H1 (cell line): ENCODE measurements around the gene OSBPL3. TPM values are rescaled to one million over a fixed set of nuclear protein-coding genes. Genes with fewer than 3 reads are reported as not detected.

ENCODE experiments used
- CTCF ChIA-PET: fragments of 300-600 bp; sonication (Branson Sonifier 250); formaldehyde crosslinking; loops from one replicate; lab custom pipeline; 2021; ENCODE audit not compliant: partially characterized antibody; lab: Charles Lee
- POLR2A ChIA-PET: fragments of 300-600 bp; sonication (Branson Sonifier 250); formaldehyde crosslinking; loops from one replicate; lab custom pipeline; 2021; ENCODE audit warnings: inconsistent platforms; ENCODE audit not compliant: partially characterized antibody; lab: Charles Lee
- DNase-seq, 2 experiments: peaks; one replicate each; pipeline versions ENCODE4 v3.0.0 to v3.0.0-alpha.2; 2010 to 2022; ENCODE audit warnings: low spot score in 2 of 2, low read depth in 1 of 2, mixed read lengths in 1 of 2
- FAIRE-seq: peaks from 2 replicates; lab custom pipeline; 2011; peaks lifted over from hg19 to GRCh38; lab: Jason Lieb, UNC
- H2AFZ ChIP-seq: 2 replicates; pipeline ENCODE4 v1.8.1; 2012; ENCODE audit warnings: low read length, inconsistent platforms
- H2AK5ac ChIP-seq: 2 replicates; pipeline ENCODE4 v1.6.1; 2013; ENCODE audit warnings: low read depth, low read length
- H2BK120ac ChIP-seq: replicated peaks from 2 replicates; pipeline ENCODE3; 2013; ENCODE audit warnings: low read depth, low read length, inconsistent platforms
- H2BK12ac ChIP-seq: 2 replicates; pipeline ENCODE4 v1.6.1; 2013; ENCODE audit warnings: low read depth, low read length
- H2BK15ac ChIP-seq: 2 replicates; pipeline ENCODE4 v1.6.1; 2013; ENCODE audit warnings: low read length
- H2BK20ac ChIP-seq: 2 replicates; pipeline ENCODE4 v1.6.1; 2013; ENCODE audit warnings: low read length
- H2BK5ac ChIP-seq: 2 replicates; pipeline ENCODE4 v1.6.1; 2013; ENCODE audit warnings: low read depth, low read length
- H3K14ac ChIP-seq: 2 replicates; pipeline ENCODE4 v1.6.1; 2013; ENCODE audit warnings: inconsistent platforms; ENCODE audit not compliant: insufficient read length
- H3K18ac ChIP-seq: 2 replicates; pipeline ENCODE4 v1.6.1; 2013; ENCODE audit warnings: low read length; ENCODE audit errors: extremely low read depth
- H3K23ac ChIP-seq: 2 replicates; pipeline ENCODE4 v1.6.1; 2013; ENCODE audit warnings: inconsistent platforms; ENCODE audit not compliant: insufficient read length
- H3K23me2 ChIP-seq: 2 replicates; pipeline ENCODE4 v1.6.1; 2013; ENCODE audit warnings: low read depth, low read length
- H3K27ac ChIP-seq: 2 replicates; pipeline ENCODE4 v1.6.1; 2011; ENCODE audit warnings: low read depth, low read length, inconsistent platforms
- H3K27me3 ChIP-seq, 4 experiments: replicated peaks in 1 of 4; 1 replicate in 1 of 4; 2 replicates in 3 of 4; pipeline versions ENCODE4 v1.6.1 to v1.8.1; 2011 to 2013; ENCODE audit warnings: low read length in 3 of 4, mild to moderate bottlenecking in 3 of 4, inconsistent platforms in 2 of 4, mixed read lengths in 2 of 4, moderate library complexity in 1 of 4; ENCODE audit not compliant: control insufficient read depth in 3 of 4, insufficient read depth in 3 of 4; ENCODE audit errors: extremely low read depth in 1 of 4
- H3K36me3 ChIP-seq, 4 experiments: 2 replicates each; pipeline versions ENCODE4 v1.6.1 to v1.8.1; 2011 to 2013; ENCODE audit warnings: mild to moderate bottlenecking in 4 of 4, low read length in 3 of 4, moderate library complexity in 2 of 4, control low read depth in 1 of 4, inconsistent platforms in 1 of 4; ENCODE audit not compliant: insufficient read depth in 4 of 4, control insufficient read depth in 2 of 4
- H3K4ac ChIP-seq: replicated peaks from 2 replicates; pipeline ENCODE3; 2013; ENCODE audit warnings: low read length, low read depth, mixed read lengths, inconsistent platforms; ENCODE audit not compliant: insufficient read length
- H3K4me1 ChIP-seq, 4 experiments: replicated peaks in 1 of 4; 1 replicate in 1 of 4; 2 replicates in 3 of 4; pipeline versions ENCODE4 v1.6.1 to v1.8.1; 2011 to 2013; ENCODE audit warnings: low read length in 3 of 4, inconsistent platforms in 2 of 4, mixed read lengths in 1 of 4; ENCODE audit not compliant: insufficient read depth in 4 of 4, control insufficient read depth in 3 of 4
- H3K4me2 ChIP-seq, 2 experiments: 2 replicates each; pipeline versions ENCODE4 v1.6.1 to v1.8.1; 2011 to 2013; ENCODE audit warnings: low read depth in 2 of 2, low read length in 2 of 2, control low read depth in 1 of 2, inconsistent platforms in 1 of 2, mild to moderate bottlenecking in 1 of 2; ENCODE audit not compliant: insufficient read depth in 1 of 2
- H3K4me3 ChIP-seq, 4 experiments: fragments of 200-600, 300-600 bp in 1 of 4; sonication (generic), shearing (Covaris generic), sonication (Bioruptor Twin) in 1 of 4; 2 replicates each; pipeline versions ENCODE4 v1.5.1 to v1.8.1; 2011 to 2016; ENCODE audit warnings: low read length in 4 of 4, low read depth in 3 of 4, control low read depth in 2 of 4, inconsistent platforms in 2 of 4, mild to moderate bottlenecking in 2 of 4, mixed read lengths in 1 of 4, moderate library complexity in 1 of 4; ENCODE audit not compliant: insufficient read depth in 2 of 4; ENCODE audit errors: extremely low read depth in 1 of 4
- H3K56ac ChIP-seq: replicated peaks from 2 replicates; pipeline ENCODE3; 2013; ENCODE audit warnings: low read depth, mild to moderate bottlenecking, mixed read lengths, low read length, inconsistent platforms; ENCODE audit not compliant: insufficient read length
- H3K79me1 ChIP-seq: 2 replicates; pipeline ENCODE4 v1.6.1; 2013; ENCODE audit warnings: low read depth, low read length, control low read depth
- H3K79me2 ChIP-seq, 2 experiments: 2 replicates each; pipeline versions ENCODE4 v1.6.1 to v1.8.1; 2012 to 2013; ENCODE audit warnings: low read length in 2 of 2, mild to moderate bottlenecking in 2 of 2, inconsistent platforms in 1 of 2; ENCODE audit not compliant: insufficient read depth in 2 of 2, control insufficient read depth in 1 of 2
- H3K9ac ChIP-seq, 4 experiments: replicated peaks in 1 of 4; 1 replicate in 1 of 4; 2 replicates in 3 of 4; pipeline versions ENCODE4 v1.6.1 to v1.8.1; 2011 to 2013; ENCODE audit warnings: low read depth in 3 of 4, low read length in 3 of 4, control low read depth in 2 of 4, mild to moderate bottlenecking in 2 of 4, moderate library complexity in 2 of 4, inconsistent platforms in 1 of 4; ENCODE audit errors: extremely low read depth in 1 of 4
- H3K9me3 ChIP-seq, 2 experiments: 2 replicates each; pipeline versions ENCODE4 v1.6.1 to v1.8.1; 2012 to 2013; ENCODE audit warnings: mild to moderate bottlenecking in 2 of 2, moderate library complexity in 2 of 2, control low read depth in 1 of 2, inconsistent platforms in 1 of 2, low read depth in 1 of 2, low read length in 1 of 2, mixed read lengths in 1 of 2; ENCODE audit not compliant: insufficient read depth in 2 of 2
- H4K20me1 ChIP-seq, 2 experiments: replicated peaks in 1 of 2; 2 replicates each; pipeline versions ENCODE3 to v1.8.1; 2011 to 2013; ENCODE audit warnings: inconsistent platforms in 2 of 2, low read length in 2 of 2, mild to moderate bottlenecking in 1 of 2; ENCODE audit not compliant: insufficient read depth in 2 of 2, control insufficient read depth in 1 of 2
- H4K5ac ChIP-seq: 2 replicates; pipeline ENCODE4 v1.6.1; 2013; ENCODE audit warnings: low read length, low read depth, mixed read lengths, inconsistent platforms; ENCODE audit not compliant: insufficient read length
- H4K8ac ChIP-seq: 2 replicates; pipeline ENCODE4 v1.8.0; 2013; ENCODE audit warnings: mild to moderate bottlenecking, moderate library complexity, low read length, inconsistent platforms; ENCODE audit not compliant: insufficient read depth; ENCODE audit errors: extremely low read depth
- H4K91ac ChIP-seq: replicated peaks from 2 replicates; pipeline ENCODE3; 2013; ENCODE audit warnings: low read length, mixed read lengths, inconsistent platforms; ENCODE audit not compliant: insufficient read length
- BACH1 ChIP-seq: IDR thresholded peaks from 2 replicates; pipeline ENCODE4 v1.6.1; 2012; ENCODE audit warnings: low read length, improper control_type of control experiment
- BCL11A ChIP-seq, 2 experiments: IDR thresholded peaks; one replicate each; pipeline ENCODE4 v1.6.1; 2011; ENCODE audit warnings: low read depth in 2 of 2, low read length in 2 of 2, mild to moderate bottlenecking in 2 of 2
- CEBPB ChIP-seq: IDR thresholded peaks from 2 replicates; pipeline ENCODE4 v1.6.1; 2012; ENCODE audit warnings: low read depth, low read length
- CHD2 ChIP-seq: IDR thresholded peaks from 2 replicates; pipeline ENCODE4 v1.6.1; 2012; ENCODE audit warnings: low read length, improper control_type of control experiment
- CREB1 ChIP-seq: IDR thresholded peaks from 2 replicates; pipeline ENCODE4 v1.6.1; 2012; ENCODE audit warnings: inconsistent platforms
- E2F6 ChIP-seq: IDR thresholded peaks from 2 replicates; pipeline ENCODE4 v1.6.1; 2012; ENCODE audit warnings: inconsistent platforms
- EP300 ChIP-seq, 2 experiments: IDR thresholded peaks; 1 replicate in 1 of 2; 2 replicates in 1 of 2; pipeline ENCODE4 v1.6.1; 2011 to 2012; ENCODE audit warnings: low read depth in 2 of 2, low read length in 2 of 2, mild to moderate bottlenecking in 2 of 2, borderline replicate concordance in 1 of 2, inconsistent platforms in 1 of 2, moderate library complexity in 1 of 2
- SUZ12 ChIP-seq: fragments of 200-600 bp; sonication (generic); IDR thresholded peaks from 2 replicates; pipeline ENCODE4 v1.6.1; 2012; ENCODE audit warnings: mild to moderate bottlenecking, inconsistent platforms, low read length, moderate library complexity, mixed read lengths
- WGBS, 2 experiments: shearing (Covaris generic) in 1 of 2; methylation state at CpG; one replicate each; pipeline versions ENCODE4 v1.1.6 to v1.1.7; 2013 to 2015; ENCODE audit warnings: low lambda C conversion rate in 2 of 2, mixed read lengths in 2 of 2, inconsistent platforms in 1 of 2, low coverage in 1 of 2, missing lambda C conversion rate in 1 of 2; ENCODE audit not compliant: insufficient replicate concordance in 2 of 2, insufficient coverage in 1 of 2, insufficient read length in 1 of 2; ENCODE audit errors: extremely low coverage in 1 of 2, missing lambda C conversion rate in 1 of 2; 5-methylcytosine and 5-hydroxymethylcytosine counted together
- polyA plus RNA-seq, 7 experiments: library from polyadenylated mRNA; depleted of rRNA in 3 of 7; stranded (reverse) in 5 of 7; unstranded in 2 of 7; fragments of >200 nt in 5 of 7; fragments of 200-250 nt in 2 of 7; gene quantifications; 1 replicate in 5 of 7; 2 replicates in 1 of 7; 4 replicates in 1 of 7; pipeline versions ENCODE4 v1.2.1 to v1.2.3, GENCODE V29; 2011 to 2013; ENCODE audit warnings: missing spikeins in 2 of 7, mixed read lengths in 2 of 7
- total RNA-seq: library from RNA; stranded (reverse); fragmentation: NEBNext Ultra II Directional; extraction: Animal tissue kit (Norgen Biotek cat#: 25700); gene quantifications from 2 replicates; pipeline ENCODE4 v1.2.1, GENCODE V29; 2021

Gene OSBPL3
- total and polyA plus RNA-seq, 2 of the 8 experiments (the other 6 are each of a cell fraction or from before 2014, with no cell fraction given): 2.8 to 13.9 TPM

GRCh38 chr7:24885716-24886115, 94.3 kb downstream of the OSBPL3 start:
- H2AK5ac ChIP-seq: no peak overlapping the region
- ChIA-PET POLR2A (interaction anchor here (0.6 kb wide), 1 partner anchor 316 kb away, joined by 3 read pairs; no protein-coding TSS in a partner anchor), CTCF (interaction anchor here (1.1 to 3.8 kb wide), 3 partner anchors 8 to 181 kb away, joined by 3 to 25 read pairs (median 4); no protein-coding TSS in a partner anchor)
- no peak overlapping the region for H3K9ac ChIP-seq
- no peaks in the 10 kb centered on the region for H3K36me3 ChIP-seq
- H3K4me1 ChIP-seq: peaks cover 0 to 4% (median 2%) of the 10 kb centered on the region in 4 experiments; a peak in 1 of 7 replicates
- H4K91ac ChIP-seq: no peak overlapping the region
- no peak overlapping the region for H4K5ac ChIP-seq
- no peaks in the 10 kb centered on the region for H3K27me3 ChIP-seq
- no peak overlapping the region for H3K14ac ChIP-seq
- H3K27ac ChIP-seq: no peak overlapping the region
- H3K4ac ChIP-seq: no peak overlapping the region
- no peak overlapping the region for H2BK20ac ChIP-seq
- H3K23ac ChIP-seq: no peak overlapping the region
- no peaks in the 10 kb centered on the region for H4K20me1 ChIP-seq
- no peak overlapping the region for H3K4me2 ChIP-seq
- no peak overlapping the region for H2AFZ ChIP-seq
- WGBS, 2 experiments: 77% methylated on average over 1 of the region's 1 CpG; no CpG with 5 or more reads in 1 of the 2 experiments
- no peak overlapping the region for H2BK15ac ChIP-seq
- no peaks in the 10 kb centered on the region for H3K79me2 ChIP-seq
- no peaks in the 10 kb centered on the region for H3K79me1 ChIP-seq
- H4K8ac ChIP-seq: no peak overlapping the region
- TF ChIP-seq SUZ12 (no peak), CREB1 (no peak), E2F6 (no peak), EP300 (IDR thresholded peaks at IDR 0.05; ENCODE audit: borderline replicate concordance in 1 of 2, low read depth in 2 of 2, low read length in 2 of 2) (no peak), BACH1 (no peak), BCL11A (IDR thresholded peaks at IDR 0.05; ENCODE audit: low read depth in 2 of 2, low read length in 2 of 2) (no peak), CHD2 (no peak), CEBPB (no peak)
- H3K9me3 ChIP-seq: no peaks in the 10 kb centered on the region
- no peak overlapping the region for H3K56ac ChIP-seq
- no peak overlapping the region for H3K18ac ChIP-seq
- no peak for FAIRE-seq
- no peaks in the 10 kb centered on the region for H3K23me2 ChIP-seq
- H2BK120ac ChIP-seq: no peak overlapping the region
- no peak overlapping the region for H3K4me3 ChIP-seq
- no peak for DNase-seq
- no peak overlapping the region for H2BK5ac ChIP-seq
- no peak overlapping the region for H2BK12ac ChIP-seq
